Epithelial cell of esophagus (primary cell): ENCODE results near the gene CBY1.

Source experiments
- DNase-seq: peaks from one replicate; pipeline ENCODE4 v3.0.0; 2010; ENCODE audit warnings: low read depth
- H3K4me3 ChIP-seq: 2 replicates; pipeline ENCODE4 v1.5.1; 2011; ENCODE audit warnings: mild to moderate bottlenecking, low read length, control low read depth
- TF ChIP-seq, protein P1 (sequence below): IDR thresholded peaks from 2 replicates; pipeline ENCODE4 v1.5.1; 2011; ENCODE audit warnings: low read depth, mild to moderate bottlenecking, low read length, control low read depth, inconsistent platforms; ENCODE audit not compliant: insufficient read depth; ENCODE audit errors: missing control alignments

The CBY1 gene

GRCh38 chr22:38645430-38645829 is 11.0 kb upstream of the CBY1 start:
- TF ChIP-seq, protein P1, sequence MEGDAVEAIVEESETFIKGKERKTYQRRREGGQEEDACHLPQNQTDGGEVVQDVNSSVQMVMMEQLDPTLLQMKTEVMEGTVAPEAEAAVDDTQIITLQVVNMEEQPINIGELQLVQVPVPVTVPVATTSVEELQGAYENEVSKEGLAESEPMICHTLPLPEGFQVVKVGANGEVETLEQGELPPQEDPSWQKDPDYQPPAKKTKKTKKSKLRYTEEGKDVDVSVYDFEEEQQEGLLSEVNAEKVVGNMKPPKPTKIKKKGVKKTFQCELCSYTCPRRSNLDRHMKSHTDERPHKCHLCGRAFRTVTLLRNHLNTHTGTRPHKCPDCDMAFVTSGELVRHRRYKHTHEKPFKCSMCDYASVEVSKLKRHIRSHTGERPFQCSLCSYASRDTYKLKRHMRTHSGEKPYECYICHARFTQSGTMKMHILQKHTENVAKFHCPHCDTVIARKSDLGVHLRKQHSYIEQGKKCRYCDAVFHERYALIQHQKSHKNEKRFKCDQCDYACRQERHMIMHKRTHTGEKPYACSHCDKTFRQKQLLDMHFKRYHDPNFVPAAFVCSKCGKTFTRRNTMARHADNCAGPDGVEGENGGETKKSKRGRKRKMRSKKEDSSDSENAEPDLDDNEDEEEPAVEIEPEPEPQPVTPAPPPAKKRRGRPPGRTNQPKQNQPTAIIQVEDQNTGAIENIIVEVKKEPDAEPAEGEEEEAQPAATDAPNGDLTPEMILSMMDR = no peak
- peak; percentile 89 for DNase-seq

GRCh38 chr22:38649841-38650522 is 6.5 kb upstream of the CBY1 start:
- TF ChIP-seq, protein P1 = no peak
- no peak overlapping the region for H3K4me3 ChIP-seq
- peak; percentile 29 for DNase-seq

More at GRCh38 chr22:38645430-38645829, 11.0 kb upstream of the CBY1 start:
- H3K4me3 ChIP-seq = no peak overlapping the region

DNA sequence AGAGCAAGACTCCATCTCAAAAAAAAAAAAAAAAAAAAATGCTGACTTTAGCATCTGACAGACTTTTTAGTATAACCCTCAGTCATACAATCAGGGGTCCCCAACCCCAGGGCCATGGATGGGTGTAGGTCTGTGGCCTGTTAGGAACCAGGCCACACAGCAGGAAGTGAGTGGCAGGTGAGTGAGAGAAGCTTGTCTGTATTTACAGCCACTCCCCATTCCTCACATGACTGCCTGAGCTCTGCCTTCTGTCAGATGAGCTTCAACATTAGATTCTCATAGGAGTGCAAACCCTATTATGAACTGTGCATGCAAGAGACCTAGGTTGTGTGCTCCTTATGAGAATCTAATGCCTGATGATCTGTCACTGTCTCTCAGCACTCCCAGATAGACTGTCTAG is 3.6 kb upstream of the CBY1 start:
- DNase-seq = peak; percentile 56
- H3K4me3 ChIP-seq = no peak overlapping the region
- TF ChIP-seq, protein P1 = no peak

DNA sequence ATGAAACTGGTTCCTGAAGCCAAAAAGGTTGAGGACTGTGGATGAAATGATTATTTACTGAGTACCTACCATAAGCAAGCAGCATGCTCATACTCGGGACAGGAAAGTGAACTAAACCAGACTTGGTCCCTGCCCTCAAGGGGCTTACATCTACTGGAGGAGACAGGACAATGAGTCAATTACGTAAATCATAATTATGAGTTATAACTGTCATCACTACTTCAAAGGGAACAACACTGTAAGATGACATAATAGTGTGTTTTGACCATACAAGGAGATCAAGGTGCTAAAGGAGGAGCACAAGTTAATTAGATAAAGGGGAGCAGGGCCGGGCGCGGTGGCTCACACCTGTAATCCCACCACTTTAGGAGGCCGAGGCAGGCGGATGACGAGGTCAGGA is 2.7 kb upstream of the CBY1 start:
- TF ChIP-seq, protein P1 = no peak
- H3K4me3 ChIP-seq = no peak overlapping the region
- DNase-seq = no peak

DNA sequence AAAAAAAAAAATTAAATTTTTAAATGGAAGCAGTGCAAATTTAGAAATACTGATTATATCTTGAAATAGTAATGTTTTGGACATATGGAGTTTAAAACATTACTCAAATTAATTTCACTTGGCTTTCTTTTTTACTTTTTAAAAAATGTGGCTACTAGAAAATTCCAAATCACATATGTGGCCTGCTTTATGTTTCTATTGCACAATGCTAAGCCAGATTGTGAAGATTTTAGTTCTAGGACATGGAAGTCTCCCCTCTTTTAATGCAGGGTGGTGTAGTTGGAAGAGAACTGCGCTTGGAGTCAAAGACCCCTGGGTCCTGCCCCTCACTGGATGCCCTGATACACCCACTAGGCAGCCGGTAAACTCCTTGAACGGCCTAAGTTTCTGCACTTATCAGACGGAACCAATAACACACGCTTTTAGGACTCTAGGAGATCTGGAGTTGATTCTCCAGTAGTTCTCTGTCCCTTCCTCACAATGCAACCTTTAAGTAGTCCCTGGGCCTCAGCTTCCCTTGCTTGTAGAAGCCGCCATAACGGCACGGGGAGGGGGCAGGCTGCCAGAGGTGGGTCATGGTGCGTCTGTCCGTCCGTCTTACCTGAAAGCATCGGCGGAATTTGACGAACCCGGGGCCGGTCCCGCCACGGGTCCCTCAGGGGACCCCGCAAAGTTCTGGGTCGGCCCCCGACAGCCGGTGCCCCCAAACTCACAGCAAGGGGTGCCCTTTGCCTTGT is 751 bp upstream of the CBY1 start:
- no peak for DNase-seq
- H3K4me3 ChIP-seq = peak overlapping the region; percentile 90
- TF ChIP-seq, protein P1 = no peak

DNA sequence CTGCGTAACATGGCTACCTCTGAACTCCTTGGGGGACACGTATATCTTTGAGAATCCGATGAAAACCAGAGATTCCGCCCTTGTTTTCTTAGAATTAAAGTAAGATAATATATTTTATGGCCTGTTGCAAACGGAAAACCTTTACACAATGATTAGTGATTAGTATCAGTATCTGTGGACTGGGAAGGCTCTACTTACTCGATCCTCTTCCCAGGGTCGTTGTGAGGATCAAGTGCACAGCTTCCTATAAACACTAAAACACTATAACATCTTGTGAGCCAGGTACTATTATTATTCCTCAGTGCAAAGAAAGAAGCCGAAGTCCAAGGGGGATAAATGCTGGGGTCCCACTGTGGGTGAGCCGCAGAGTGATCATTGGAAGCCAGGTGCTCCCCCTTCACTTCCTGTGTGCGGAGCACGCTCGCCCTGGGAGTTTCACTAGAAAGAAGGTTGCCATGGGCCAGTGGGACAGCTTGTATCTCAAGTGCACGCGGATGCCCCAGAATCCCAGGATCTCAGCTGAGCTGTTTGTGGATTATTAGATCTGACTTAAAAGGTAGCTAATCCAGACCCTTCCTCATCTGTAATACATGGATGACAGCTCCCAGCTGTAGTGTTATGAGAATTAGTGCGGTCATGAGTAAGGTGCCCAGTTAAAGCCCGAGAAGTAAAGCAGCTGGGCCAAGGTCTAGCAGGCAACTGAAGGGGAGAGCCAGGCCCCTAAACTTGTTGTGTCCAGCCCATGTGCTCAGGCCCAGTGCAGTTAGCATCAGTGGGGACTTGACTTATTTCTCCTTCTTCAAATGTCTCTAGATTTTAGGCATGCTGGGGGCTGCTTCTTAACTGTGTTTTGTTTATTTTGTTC is 839 bp downstream of the CBY1 start:
- H3K4me3 ChIP-seq = peak overlapping the region; percentile 90
- peak; percentile 44 for DNase-seq
- TF ChIP-seq, protein P1 = no peak
